Left kidney (tissue), 8 donors: Measurements from ENCODE around the gene GABRD. TPM values are rescaled to one million over a fixed set of nuclear protein-coding genes. Genes with fewer than 3 reads are reported as not detected.
"Not testable (repeated sequence)": the region's sequence is repeated elsewhere in the genome, so short reads cannot be mapped to it uniquely, and the experiment has no call there.

Experiments
- DNase-seq: peaks from one replicate; pipeline ENCODE4 v3.0.0-alpha.2; 2013
- long read RNA-seq, 8 donors: transcript quantifications; one replicate each; lab custom pipeline, GENCODE V29; 2026
- polyA plus RNA-seq: library from polyadenylated mRNA; unstranded; fragments of 120-200 nt; gene quantifications from one replicate; pipeline ENCODE4 v1.2.1, GENCODE V29; 2013; ENCODE audit not compliant: insufficient read length

GABRD gene, protein sequence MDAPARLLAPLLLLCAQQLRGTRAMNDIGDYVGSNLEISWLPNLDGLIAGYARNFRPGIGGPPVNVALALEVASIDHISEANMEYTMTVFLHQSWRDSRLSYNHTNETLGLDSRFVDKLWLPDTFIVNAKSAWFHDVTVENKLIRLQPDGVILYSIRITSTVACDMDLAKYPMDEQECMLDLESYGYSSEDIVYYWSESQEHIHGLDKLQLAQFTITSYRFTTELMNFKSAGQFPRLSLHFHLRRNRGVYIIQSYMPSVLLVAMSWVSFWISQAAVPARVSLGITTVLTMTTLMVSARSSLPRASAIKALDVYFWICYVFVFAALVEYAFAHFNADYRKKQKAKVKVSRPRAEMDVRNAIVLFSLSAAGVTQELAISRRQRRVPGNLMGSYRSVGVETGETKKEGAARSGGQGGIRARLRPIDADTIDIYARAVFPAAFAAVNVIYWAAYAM
- polyA plus RNA-seq = 2.1 TPM
- long read RNA-seq, donor 1, partial matches to known transcripts = 0 of 1 reads
- long read RNA-seq, donor 1, other reads (novel, unspliced or antisense) = 0 of 1 reads
- long read RNA-seq, donor 2 = 0 reads
- long read RNA-seq, donor 3 = 0 reads
- long read RNA-seq, donor 4 = 0 reads
- long read RNA-seq, donor 5, partial matches to known transcripts = 0 of 1 reads
- long read RNA-seq, donor 5, other reads (novel, unspliced or antisense) = 0 of 1 reads
- long read RNA-seq, donor 6 = 0 reads
- long read RNA-seq, donor 7, partial matches to known transcripts = 0 of 1 reads
- long read RNA-seq, donor 7, other reads (novel, unspliced or antisense) = 0 of 1 reads
- long read RNA-seq, donor 8 = 0 reads

DNA sequence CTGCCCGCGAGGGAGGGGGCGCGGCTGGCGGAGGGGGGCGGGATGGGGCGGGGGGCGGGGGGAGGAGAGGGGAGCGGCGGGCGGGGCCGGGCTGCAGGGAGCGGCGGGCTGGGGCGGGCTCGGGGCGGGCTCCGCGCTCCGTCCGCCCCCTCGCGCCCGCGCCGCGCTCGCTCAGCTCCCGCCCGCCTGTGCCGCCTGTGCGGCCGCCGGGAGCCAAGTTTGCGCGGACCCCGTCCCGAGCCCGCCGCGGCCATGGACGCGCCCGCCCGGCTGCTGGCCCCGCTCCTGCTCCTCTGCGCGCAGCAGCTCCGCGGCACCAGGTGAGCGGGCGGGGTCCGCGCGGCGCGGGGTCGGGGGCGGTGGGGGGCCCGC lies at the start of gene GABRD:
Gene GABRD, plus strand, starts transcription at position 174 of the 372 bp plus-strand sequence. Its CDS starts 79 bp downstream, at position 253.
- DNase-seq = no peak

DNA sequence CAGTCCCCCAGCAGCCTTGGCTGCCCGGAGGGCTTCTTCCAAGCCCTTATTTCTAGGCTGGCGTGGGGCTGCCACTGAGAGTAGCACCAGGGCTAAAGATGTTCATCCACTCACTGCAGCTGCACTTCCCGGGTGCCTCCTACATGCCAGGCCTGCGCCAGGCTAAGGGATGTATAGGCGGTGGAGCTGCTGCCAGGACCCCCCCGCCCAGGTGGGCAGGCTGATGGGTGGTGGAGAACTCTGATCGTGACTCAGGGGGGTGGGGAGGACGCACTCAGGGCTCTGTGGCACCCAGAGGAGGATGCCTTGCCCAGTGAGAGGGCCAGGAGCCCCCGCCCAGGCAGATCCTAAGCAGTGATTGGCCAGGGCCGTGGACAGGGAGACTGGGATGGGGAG lies 49.6 kb upstream of the GABRD start:
- DNase-seq = no peak

DNA sequence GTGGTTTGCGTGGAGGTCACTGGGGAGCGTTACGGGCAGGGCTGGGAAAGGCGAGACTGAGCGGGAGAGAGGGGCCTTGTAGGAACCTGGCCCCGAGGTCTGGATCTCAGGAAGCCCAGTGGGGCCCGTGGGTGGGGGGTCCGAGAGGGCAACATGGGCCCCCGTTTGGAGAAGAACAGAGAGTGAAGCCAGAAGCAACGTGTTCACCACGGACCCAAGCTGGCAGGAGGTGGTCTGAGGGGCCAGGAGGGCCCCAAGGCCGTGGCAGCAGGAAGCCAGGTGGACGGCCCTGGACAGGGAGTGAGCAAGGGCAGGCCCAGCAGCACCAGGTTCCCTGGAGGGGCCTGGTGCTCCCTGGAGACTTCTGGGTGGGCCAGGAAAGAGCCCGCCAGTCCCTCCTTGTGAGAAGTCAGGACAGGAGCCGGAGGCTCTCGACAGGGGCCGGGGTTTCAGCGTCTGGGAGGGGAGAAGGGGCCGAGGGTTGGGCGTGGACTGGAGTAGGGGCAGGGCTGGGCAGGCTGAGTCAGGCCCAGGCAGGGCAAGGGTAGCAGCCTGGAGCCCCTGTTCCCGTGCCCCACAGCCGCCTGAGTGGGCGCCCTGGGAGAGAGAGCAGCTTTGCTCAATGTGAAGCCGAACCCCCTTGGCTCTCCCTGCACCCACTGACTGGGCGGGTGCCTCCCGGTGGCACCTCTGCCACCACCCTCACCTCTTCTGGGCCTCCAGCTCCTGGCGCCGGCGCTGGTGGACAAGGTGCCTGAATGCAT lies 49.0 kb upstream of the GABRD start:
- no peak for DNase-seq

DNA sequence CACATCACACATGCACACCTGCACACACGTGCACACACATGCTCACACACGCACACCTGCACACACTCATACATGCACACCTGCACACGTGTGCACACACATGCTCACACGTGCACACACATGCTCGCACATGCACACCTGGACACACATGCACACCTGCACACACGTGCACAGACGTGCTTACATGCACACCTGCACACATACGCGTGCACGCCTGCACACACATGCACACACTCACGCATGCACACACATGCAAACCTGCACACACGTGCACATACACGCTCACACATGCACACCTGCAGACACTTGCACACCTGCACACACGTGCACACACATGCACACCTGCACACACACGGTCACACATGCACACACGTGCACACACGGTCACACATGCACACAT lies 48.1 kb upstream of the GABRD start:
- DNase-seq = no peak

DNA sequence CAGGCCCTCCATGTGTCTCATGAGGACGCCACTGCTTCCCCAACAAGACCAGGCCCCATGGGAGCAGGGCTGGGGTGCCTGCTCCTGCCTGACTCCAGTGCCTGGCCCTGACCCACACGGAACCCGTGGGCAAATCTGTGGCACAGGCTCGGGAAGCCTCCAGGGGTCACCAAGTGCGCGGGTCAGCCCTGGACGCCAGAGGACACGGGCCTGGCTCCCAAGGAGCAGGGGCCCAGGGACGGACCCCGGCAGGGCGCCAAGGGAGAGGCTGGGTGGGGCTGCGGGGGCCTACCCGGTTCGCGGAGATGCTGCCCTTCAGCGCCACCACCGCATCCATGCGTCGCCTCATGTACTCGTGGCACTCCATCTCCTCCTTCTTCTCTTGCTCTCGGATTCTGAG lies 47.5 kb upstream of the GABRD start:
- no peak for DNase-seq

DNA sequence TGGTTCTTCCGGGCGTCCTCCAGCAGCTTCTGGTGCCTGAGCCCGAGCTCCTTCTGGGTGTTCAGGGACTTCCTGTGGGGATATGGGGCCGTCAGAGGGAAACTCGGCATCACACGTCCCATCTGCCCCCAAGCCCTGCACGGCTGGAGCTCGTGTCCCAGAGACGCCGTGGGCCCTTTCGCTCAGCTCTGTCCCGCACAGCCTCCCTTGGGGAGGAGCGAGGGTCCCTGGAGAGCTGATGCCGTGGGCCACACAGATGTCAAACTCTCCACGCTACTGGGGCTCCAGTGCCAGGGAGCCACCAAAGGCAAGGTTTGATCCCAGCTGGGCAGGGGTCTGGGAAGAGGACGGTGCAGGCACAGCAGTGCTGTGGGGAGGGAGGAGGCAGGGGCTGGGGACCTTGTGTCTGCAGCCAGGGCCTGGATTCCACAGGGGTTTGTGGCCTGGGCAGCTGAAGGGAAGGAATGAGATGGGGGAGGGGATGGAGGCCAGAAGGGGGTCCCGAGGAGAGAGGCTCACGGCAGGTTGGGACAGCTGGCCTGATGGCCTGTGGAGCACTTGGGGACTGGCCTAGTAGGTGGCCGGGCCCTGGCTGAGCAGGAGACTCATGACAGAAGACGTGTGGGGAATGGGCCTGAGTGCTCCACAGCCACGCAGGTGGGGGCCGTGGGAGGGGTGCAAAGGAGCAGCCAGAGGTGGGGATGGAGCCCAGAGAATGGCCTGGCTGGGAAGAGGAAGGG lies 46.0 kb upstream of the GABRD start:
- no peak for DNase-seq

DNA sequence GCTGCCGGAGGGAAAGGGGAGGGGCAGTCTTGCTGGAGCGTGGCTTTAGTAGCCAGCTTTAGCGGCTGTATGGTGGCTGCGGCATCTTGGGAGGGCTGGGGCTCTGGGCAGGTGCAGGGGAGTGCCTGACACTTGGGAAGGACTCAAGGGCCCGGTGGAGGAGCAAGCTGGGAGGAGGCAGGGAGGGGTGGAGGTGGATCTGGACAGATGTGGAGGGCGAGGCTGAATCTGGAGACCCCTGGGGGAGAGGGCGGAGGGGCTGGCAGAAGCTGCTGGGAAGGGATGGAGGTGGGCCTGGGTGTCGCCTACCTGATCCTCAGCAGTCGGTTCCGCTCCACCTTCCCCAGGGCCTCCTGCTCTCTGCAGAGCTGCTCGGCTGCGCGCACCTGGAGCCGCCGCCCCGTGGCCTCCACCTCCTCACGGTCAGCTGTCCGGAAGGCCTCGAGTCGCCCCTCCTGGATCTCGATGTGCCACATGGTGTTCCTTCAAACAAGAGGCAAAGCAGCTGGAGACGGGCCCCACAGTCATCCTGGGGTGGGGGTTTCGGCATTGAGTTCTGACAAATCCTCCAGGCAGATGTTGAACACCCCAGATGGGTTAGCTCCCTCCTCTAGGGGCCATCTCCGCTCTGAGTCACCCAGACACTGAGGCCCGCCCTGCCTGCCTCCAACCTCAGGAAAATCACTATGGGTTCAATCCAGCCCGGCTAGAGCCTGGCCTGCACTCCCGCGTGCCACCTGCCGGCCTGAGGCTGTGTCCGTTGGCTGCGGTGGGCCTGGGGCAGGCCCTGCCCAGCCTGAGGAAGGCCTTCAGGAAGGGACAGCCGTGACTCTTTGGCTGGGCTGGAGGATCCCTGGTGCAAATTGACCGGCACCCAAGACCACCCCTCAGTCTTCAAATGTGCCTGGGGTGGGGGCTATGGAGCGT lies 45.2 kb upstream of the GABRD start:
- DNase-seq = no peak

DNA sequence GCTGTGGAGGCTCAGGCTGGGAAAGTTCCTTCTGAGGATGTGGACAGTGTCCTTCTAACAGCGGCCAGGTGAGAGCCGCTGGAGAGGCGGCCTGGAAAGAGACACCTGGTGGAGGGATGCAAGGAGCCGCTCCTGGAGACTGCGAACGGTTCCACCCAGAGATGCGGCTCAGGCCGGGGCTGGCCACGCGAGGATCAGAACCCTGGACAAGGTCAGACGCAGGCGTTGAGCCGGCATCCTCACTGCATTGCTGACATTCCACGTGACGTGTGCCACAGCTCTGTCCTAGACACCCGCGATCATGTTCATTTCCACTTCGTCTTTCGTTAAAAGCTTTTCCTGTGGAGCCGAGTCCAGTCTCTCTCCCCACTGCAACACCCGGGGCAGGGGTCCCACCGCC lies 44.3 kb upstream of the GABRD start:
- DNase-seq = no peak

DNA sequence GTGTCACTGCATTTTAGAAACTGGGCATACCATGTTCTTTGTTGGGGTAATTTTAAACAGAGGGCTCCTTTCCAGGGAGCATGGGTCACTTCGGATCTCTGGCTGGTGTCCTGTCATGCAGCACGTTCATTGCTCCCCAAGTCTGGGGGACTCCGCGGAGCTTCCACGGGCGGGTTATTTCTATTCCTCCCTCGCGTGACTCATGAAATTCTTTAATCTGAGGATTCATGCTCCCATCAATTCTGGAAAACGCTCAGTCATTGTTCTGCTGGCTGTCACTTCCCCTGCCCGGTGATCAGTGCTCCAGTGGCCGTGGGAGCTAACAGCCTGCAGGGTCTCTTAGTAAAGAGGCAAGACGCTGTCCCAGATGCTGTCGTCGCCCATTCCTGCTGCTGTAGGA lies 43.6 kb upstream of the GABRD start:
- no peak for DNase-seq

DNA sequence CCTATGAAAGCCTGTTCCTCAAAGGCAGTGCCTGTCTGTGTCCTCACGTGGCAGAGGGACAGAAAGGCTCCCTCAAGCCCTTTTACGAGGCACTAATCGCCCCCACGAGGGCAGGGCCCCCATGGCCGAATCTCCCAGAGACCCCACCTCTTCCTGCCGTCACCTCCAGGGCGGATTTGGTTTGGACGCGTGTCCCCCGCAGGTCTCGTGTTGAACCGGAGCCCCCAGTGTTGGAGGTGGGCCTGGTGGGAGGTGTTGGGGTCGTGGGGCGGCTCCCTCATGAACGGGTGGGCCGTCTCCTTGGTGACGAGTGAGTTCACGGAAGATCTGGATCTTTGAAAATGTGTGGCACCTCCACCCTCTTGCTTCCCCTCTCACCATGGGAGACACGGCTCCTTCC lies 43.1 kb upstream of the GABRD start:
- DNase-seq = no peak

DNA sequence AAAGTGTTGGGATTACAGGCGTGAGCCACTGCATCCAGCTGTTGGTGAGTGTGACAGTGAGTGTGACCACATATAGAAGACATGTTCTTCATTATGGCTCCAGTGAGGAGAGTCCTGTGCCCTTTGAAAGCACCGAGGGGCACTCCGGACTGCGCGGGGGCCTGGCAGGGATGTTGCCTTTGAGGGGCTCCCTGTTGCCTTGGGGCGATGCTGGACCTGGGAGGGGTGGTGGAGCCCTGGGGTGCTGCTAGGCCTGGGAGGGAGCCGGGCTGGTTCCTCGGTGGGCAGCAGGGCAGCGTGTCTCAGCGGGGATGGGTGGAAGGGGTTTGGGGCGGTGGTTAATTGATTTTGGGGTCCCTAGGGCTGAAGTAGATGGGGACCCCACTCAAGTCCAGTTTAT lies 41.0 kb upstream of the GABRD start:
- no peak for DNase-seq

DNA sequence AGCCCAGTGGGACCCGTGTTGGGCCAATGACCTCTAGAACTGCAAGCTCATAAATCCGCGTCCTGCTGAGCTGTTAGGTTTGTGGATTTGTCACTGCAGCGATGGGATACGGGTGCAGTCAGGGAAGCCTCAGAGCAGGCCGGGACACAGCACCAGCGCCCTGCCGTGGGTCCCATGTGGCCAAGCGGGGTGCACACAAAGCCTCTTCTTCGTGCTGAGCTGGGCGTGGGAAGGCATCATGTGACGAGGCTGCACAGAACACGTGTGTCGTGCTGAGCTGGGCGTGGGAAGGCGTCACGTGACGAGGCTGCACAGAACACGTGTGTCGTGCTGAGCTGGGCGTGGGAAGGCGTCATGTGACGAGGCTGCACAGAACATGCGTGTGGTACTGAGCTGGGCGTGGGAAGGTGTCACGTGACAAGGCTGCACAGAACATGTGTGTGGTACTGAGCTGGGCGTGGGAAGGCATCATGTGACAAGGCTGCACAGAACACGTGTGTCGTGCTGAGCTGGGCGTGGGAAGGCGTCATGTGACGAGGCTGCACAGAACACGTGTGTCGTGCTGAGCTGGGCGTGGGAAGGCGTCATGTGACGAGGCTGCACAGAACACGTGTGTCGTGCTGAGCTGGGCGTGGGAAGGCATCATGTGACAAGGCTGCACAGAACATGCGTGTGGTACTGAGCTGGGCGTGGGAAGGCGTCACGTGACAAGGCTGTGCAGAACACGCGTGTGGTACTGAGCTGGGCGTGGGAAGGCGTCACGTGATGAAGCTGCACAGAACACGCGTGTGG lies 40.3 kb upstream of the GABRD start:
- DNase-seq = not testable (repeated sequence)

DNA sequence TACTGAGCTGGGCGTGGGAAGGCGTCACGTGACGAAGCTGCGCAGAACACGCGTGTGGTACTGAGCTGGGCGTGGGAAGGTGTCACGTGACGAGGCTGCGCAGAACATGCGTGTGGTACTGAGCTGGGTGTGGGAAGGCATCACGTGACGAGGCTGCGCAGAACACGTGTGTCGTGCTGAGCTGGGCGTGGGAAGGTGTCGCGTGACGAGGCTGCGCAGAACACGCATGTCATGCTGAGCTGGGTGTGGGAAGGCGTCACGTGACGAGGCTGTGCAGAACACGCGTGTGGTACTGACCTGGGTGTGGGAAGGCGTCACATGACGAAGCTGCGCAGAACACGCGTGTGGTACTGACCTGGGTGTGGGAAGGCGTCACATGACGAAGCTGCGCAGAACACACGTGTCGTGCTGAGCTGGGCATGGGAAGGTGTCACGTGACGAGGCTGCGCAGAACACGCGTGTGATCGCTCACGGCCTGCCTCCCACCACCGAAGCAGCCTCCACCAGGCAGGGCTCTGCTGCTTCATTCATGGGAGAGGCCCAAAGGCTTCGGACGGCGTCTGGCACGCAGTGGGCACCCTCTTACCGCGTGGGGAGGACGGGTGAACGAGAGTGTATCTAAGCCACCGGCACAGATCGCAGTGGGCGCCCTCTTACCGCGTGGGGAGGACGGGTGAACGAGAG lies 39.5 kb upstream of the GABRD start:
- no peak for DNase-seq

DNA sequence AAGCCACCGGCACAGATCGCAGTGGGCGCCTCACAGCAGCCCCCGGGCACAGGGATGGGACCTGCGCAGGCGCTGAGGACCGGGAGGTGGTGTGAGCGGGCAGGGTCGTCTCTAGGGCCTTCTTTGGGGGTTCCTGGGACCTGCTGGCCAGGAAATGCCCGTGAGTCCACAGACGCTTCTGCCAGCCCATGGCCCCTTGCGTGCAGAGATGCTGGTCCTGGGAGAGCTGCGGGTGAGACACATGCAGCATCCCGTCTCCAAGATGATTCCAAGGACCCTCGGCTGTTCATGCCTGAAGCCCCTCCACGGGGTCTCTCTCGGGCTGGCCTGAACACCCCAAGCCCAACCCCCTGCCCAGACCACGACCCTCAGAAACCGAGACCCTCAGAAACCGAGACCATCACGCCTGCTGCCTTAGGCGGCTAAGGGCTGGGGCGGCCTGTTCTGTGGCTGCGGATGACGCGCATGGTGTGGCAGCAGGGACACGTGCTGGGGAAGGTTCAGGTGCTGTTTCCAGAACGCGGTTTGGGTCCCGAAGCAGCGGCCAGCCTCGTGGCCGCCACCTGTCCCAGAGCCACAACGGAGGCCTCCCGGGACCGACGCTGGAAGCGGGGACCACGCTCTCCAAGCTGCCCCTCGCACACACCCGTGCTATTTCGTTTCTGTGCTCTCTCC lies 38.5 kb upstream of the GABRD start:
- no peak for DNase-seq

DNA sequence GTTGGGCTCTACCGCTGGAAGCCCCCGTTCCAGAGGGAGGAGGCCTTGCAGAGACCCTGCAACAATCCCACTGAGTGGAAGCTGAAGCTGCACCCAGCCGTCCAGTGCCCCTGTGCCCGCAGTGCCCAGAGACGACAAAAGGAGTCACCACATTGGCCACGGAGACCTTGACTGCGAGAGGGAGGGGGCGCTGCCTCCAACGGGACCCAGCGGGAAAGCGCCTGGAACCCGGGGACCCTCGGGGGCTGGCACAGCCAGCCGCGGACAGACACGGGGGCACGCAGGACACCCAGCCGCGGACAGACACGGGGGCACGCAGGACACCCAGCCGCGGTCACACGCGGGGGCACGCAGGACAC lies 38.0 kb upstream of the GABRD start:
- DNase-seq = no peak

DNA sequence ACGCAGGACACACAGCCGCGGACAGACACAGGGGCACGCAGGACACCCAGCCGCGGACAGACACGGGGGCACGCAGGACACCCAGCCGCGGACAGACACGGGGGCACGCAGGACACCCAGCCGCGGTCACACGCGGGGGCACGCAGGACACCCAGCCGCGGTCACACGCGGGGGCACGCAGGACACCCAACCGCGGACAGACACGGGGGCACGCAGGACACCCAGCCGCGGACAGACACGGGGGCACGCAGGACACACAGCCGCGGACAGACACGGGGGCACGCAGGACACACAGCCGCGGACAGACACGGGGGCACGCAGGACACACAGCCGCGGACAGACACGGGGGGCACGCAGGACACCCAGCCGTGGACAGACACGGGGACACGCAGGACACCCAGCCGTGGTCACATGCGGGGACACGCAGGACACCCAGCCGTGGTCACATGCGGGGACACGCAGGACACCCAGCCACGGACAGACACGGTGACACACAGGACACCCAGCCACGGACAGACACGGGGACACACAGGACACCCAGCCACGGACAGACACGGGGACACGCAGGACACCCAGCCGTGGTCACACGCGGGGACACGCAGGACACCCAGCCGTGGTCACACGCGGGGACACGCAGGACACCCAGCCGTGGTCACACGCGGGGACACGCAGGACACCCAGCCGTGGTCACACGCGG lies 37.4 kb upstream of the GABRD start:
- DNase-seq = not testable (repeated sequence)

DNA sequence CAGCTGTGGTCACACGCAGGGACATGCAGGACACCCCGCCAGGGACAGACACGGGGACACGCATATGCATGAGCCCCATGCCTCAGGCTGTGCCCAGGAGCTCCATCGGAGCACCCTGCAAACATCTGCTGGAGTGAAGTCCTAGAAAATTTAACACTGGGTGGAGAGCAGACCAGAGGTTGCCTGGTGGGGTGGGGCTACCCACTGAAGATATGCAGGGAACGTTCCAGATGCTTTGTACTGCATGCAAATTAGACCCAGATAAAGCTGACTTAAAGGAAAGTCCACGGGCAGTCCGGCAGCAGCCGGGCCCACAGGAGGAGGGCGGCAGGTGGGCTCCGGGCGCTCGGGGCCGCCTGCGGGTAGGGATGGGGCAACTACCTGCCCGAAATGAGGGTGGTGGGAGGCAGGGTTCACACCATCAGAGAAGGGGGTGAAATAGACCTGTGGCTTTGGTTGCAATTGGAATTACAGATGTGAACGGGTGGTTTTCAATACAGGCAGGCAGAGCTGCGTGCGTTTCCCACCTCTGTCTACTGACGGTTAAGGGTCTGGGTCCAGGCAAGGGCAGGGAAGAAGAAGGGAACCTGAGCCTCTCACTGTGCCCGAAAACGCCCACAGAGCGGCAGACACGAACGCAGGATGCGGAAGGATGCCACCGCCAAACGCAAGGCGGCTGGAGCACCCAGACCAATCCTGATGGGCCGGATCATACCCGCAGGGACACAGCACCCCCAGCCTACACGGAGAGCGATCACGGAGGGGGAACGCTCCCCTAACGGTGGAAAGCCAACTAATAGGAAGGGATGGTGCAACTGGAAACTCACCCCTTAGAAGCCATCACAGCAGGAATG lies 36.5 kb upstream of the GABRD start:
- no peak for DNase-seq
